ENCODE measurements around the gene ZNF598. TPM values are rescaled to one million over a fixed set of nuclear protein-coding genes. Genes with fewer than 3 reads are reported as not detected.

The ZNF598 gene
- total RNA-seq, 1 donor from 2014 or later = 52.7 TPM

DNA sequence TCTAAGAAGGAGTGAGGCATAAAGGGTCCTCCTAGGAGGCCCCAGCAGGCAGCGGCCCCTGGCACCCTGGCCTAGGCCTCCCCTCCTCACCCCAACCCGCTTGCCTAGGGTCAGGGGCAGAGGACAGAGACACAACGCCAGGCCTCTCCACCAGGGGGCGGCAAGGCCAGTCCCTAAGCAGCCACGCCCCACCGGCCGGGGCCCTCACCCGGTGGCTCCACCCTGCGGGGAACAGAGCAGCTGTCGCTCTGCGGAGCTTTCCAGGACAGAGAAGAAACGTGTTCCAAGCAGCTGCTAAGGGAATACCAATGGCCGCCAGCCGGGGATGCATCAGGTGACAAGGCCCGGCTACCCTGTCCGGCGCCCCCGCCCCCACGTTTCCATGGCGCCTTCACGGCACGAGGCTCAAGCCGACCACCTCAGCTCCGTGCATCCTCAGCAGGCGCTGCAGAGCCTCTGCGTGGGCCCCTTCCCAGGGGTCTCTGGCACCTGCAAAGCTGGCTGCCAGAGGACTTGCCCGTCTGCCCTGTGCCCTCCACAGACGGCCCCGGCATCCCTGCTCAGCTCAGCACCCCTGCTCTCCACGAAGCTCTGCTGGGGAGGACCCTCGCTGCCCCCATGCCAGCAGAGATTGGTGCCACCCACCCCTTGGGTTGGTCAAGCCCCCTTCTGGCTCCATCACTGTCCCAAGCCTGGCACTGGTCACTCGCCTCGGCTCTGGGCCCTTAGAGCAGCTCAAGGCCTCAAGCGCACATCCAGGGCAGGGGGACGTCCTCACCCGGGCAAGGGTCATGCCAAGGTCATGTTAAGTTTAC lies 5.6 kb downstream of the ZNF598 start:
- H3K27ac Mint-ChIP-seq = no peak overlapping the region
- H3K4me3 Mint-ChIP-seq = no peak overlapping the region
- H3K9me3 Mint-ChIP-seq = no peaks in the 10 kb centered on the region
- H3K27me3 Mint-ChIP-seq (ENCODE audit: low read depth) = no peaks in the 10 kb centered on the region
- peaks cover 24% of the 10 kb centered on the region for H3K4me1 Mint-ChIP-seq
- H3K36me3 Mint-ChIP-seq = peaks cover 8% of the 10 kb centered on the region
- TF ChIP-seq, protein P1, sequence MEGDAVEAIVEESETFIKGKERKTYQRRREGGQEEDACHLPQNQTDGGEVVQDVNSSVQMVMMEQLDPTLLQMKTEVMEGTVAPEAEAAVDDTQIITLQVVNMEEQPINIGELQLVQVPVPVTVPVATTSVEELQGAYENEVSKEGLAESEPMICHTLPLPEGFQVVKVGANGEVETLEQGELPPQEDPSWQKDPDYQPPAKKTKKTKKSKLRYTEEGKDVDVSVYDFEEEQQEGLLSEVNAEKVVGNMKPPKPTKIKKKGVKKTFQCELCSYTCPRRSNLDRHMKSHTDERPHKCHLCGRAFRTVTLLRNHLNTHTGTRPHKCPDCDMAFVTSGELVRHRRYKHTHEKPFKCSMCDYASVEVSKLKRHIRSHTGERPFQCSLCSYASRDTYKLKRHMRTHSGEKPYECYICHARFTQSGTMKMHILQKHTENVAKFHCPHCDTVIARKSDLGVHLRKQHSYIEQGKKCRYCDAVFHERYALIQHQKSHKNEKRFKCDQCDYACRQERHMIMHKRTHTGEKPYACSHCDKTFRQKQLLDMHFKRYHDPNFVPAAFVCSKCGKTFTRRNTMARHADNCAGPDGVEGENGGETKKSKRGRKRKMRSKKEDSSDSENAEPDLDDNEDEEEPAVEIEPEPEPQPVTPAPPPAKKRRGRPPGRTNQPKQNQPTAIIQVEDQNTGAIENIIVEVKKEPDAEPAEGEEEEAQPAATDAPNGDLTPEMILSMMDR (IDR thresholded peaks at IDR 0.05; ENCODE audit: unreplicated experiment) = peak; percentile 91
- peak; percentile 83 to 91 for DNase-seq (ENCODE audit: low spot score in 2 of 2, unreplicated experiment in 2 of 2)

DNA sequence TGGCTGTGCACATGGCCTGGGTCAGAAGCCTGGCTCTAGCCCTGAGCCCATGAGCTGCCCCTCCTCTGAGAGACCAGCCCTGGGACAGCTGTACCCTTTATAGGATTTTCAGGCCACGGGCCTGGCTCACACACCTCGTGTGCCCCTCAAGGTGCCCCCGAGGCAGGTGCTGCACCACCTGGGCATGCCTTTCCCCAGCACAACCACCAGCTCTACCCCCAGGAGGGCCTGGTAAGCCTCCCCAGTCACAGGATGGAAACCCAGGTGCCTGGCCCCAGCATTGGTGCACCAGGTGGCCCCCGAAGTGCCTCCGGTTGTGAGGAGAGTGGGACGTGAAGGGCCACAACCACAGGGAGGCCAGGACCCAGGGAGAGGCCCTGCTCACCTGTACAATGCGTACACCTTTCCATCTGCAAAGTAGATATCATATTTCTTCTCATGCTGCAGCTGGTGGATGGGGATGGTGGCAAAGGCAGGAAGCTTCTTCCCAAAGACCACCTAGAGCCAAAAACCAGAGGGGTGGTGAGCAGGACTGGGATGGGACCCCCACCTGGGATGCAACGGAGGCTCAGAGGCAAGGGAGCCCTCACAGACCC lies 6.3 kb downstream of the ZNF598 start:
- H3K27me3 Mint-ChIP-seq (ENCODE audit: low read depth) = no peaks in the 10 kb centered on the region
- H3K9me3 Mint-ChIP-seq = no peaks in the 10 kb centered on the region
- H3K4me3 Mint-ChIP-seq = no peak overlapping the region
- H3K27ac Mint-ChIP-seq = no peak overlapping the region
- DNase-seq (ENCODE audit: low spot score in 2 of 2, unreplicated experiment in 2 of 2) = no peak
- TF ChIP-seq, protein P1 (IDR thresholded peaks at IDR 0.05; ENCODE audit: unreplicated experiment) = no peak
- H3K4me1 Mint-ChIP-seq = peaks cover 17% of the 10 kb centered on the region
- peaks cover 8% of the 10 kb centered on the region for H3K36me3 Mint-ChIP-seq

DNA sequence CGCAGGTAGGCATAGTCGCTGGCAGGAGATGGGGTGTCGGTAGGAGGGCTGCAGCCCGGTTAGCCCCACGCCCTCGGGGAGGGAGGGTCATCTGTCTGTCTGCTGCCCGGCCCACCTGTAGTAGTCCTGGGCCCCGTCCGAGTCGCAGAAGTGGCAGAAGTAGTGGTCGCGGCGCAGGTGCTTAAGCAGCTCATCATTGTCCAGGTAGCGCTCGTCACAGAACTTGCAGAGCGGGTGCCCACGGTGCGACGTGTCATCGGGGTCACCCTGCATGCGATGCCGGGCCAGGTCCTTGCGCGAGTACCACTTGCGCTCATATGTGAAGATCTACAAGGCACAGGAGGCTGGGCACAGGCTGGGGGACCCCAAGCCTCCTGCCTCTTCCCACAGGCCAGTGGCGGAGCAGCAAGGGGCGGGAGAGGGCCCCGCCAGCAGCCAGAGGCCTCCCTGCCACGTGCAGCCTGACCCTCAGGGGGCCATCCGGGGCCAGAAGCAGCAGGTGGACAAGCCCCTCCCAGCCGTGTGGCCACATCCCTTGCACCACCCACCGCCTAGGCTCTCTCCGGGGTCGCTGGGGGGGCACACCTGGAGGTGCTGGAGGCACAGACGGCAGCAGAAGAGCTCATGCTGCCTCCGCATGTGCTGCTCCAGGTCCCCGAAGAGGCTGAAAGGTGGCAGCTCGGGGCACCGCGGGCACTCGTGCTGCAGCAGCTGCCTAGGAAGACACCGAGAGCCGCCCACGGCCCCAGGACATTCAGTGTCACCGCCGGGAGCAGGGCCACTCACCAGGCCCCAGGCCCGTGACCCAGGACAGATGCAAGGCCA lies 7.0 kb downstream of the ZNF598 start:
- H3K36me3 Mint-ChIP-seq = peaks cover 9% of the 10 kb centered on the region
- no peak for DNase-seq (ENCODE audit: low spot score in 2 of 2, unreplicated experiment in 2 of 2)
- H3K27me3 Mint-ChIP-seq (ENCODE audit: low read depth) = no peaks in the 10 kb centered on the region
- TF ChIP-seq, protein P1 (IDR thresholded peaks at IDR 0.05; ENCODE audit: unreplicated experiment) = no peak
- H3K9me3 Mint-ChIP-seq = no peaks in the 10 kb centered on the region
- no peak overlapping the region for H3K27ac Mint-ChIP-seq
- H3K4me1 Mint-ChIP-seq = peaks cover 11% of the 10 kb centered on the region
- no peak overlapping the region for H3K4me3 Mint-ChIP-seq

DNA sequence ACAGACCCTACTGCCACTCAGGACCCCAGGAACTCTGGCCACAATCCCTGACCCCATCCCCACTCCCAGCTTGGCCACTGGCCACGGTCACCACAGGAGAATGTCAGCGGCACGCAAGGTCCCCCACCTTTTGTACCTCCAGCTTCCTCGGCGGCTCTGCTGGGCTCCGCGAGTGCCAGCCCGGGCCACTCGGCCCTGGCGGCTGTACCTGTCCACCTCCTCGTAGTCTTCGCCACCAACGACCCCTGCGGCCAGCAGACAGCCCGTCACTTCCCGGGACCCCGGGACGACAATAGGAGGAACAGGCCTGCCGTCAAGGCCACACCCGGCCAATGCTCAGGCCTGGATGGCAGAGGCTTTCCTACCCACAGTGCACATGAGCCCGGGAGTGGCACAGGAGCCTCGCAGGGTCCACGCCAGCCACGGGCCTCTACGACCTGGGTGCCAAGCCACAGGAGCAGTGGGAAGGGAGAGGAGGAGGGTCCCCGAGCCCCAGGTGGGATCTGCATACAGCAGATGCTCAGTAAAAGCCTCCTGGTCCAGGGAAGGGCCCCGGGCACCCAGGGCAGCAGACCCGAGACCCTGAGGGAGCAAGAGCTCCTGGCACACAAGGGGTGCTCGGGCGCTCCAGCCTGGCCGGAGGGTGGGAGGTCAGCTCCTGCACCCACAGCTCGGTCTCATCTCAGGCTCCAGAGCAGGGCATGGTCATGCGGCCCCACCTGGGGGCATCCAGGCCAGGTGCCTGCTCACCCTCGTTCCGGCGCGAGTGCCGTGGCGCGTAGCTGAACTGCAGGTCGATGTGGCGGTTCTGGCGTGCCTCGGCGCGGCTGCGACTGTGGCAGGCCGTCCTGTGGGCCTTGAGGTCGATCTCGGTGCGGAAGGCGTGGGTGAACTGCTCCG lies 7.9 kb downstream of the ZNF598 start:
- H3K36me3 Mint-ChIP-seq = peaks cover 13% of the 10 kb centered on the region
- peak in 1 of 2 experiments; percentile 19 for DNase-seq (ENCODE audit: low spot score in 2 of 2, unreplicated experiment in 2 of 2)
- H3K4me1 Mint-ChIP-seq = peaks cover 8% of the 10 kb centered on the region
- no peak overlapping the region for H3K27ac Mint-ChIP-seq
- no peaks in the 10 kb centered on the region for H3K27me3 Mint-ChIP-seq (ENCODE audit: low read depth)
- TF ChIP-seq, protein P1 (IDR thresholded peaks at IDR 0.05; ENCODE audit: unreplicated experiment) = no peak
- no peaks in the 10 kb centered on the region for H3K9me3 Mint-ChIP-seq
- no peak overlapping the region for H3K4me3 Mint-ChIP-seq

GRCh38 chr16:2001035-2001434 lies 8.6 kb downstream of the ZNF598 start:
- TF ChIP-seq, protein P1 (IDR thresholded peaks at IDR 0.05; ENCODE audit: unreplicated experiment) = no peak
- Mint-ChIP-seq H3K27ac (no peak overlapping the region), H3K36me3 (peaks cover 13% of the 10 kb centered on the region), H3K27me3 (ENCODE audit: low read depth) (no peaks in the 10 kb centered on the region), H3K9me3 (no peaks in the 10 kb centered on the region), H3K4me3 (no peak overlapping the region), H3K4me1 (peaks cover 4% of the 10 kb centered on the region)
- DNase-seq (ENCODE audit: low spot score in 2 of 2, unreplicated experiment in 2 of 2) = no peak

Measured in mesothelial cell of epicardium (in vitro differentiated cells).